ENCODE results near the gene RAMACL.

RAMACL gene

GRCh38 chr6:166600931-166601330 is 14.5 kb upstream of the RAMACL start:
- TF ChIP-seq CTCF (IDR thresholded peaks at IDR 0.05; ENCODE audit: low read depth, low read length), result no peak
- no peak for DNase-seq (ENCODE audit: extremely low read depth, low read depth)

DNA sequence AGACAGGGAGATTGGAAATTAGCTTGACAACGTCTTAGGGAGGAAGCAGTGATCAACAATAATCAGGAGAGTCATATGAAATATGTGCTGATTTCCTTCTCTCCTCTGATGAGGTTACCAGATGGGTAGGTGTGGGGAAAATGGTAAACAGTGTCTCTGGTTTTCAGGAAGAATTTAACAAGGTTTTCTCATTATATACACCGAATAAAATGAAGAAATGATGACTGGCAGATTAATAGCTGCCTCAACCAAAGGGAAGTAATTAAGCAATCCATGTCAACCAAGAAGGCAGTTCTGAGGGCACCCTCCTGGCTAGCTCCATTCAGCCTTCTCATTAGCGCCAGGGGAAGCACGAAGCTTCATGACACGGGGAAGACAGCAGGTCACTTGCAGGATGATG is 12.7 kb upstream of the RAMACL start:
- no peak for TF ChIP-seq CTCF (IDR thresholded peaks at IDR 0.05; ENCODE audit: low read depth, low read length)
- no peak for DNase-seq (ENCODE audit: extremely low read depth, low read depth)

GRCh38 chr6:166598441-166599138 is 12.1 kb upstream of the RAMACL start:
- no peak for TF ChIP-seq CTCF (IDR thresholded peaks at IDR 0.05; ENCODE audit: low read depth, low read length)
- DNase-seq (ENCODE audit: extremely low read depth, low read depth), result peak; percentile 83

GRCh38 chr6:166597711-166598440 is 11.4 kb upstream of the RAMACL start:
- DNase-seq (ENCODE audit: extremely low read depth, low read depth), result no peak
- TF ChIP-seq CTCF (IDR thresholded peaks at IDR 0.05; ENCODE audit: low read depth, low read length), result no peak

DNA sequence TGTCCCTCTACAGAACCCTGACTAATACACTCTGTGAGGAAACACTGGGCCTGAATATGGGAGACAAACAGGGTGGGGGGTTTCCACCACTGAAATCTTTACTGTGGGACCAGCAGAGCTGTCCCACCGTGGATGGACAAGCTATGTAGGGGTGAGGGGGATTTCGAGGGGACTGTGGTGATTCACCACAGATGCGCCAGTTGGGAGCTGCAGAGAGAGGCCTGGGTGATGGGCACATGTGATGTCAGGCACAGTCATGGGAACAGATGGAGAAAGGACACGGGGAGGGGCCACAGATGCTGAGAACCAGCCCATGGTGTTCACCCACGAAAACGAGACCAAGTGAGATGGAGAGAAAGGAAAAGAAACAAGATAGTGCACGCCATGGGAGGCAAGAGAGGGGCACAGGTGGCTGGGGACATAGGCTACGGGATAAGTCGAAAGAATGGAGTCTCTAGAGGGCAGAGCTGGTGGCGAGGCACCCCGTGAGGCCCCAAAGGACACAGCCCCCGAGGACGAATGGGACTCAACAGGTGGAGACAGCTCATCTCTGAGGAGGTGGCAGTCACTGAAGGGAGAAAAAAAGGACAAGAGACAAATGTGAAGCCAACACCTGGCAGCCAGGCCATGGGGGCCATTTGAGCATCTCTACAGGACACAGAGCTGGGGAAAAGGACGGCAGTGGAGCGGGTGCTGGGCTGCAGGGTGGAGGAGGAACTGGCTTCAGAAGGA is 10.5 kb upstream of the RAMACL start:
- DNase-seq (ENCODE audit: extremely low read depth, low read depth), result no peak
- no peak for TF ChIP-seq CTCF (IDR thresholded peaks at IDR 0.05; ENCODE audit: low read depth, low read length)

DNA sequence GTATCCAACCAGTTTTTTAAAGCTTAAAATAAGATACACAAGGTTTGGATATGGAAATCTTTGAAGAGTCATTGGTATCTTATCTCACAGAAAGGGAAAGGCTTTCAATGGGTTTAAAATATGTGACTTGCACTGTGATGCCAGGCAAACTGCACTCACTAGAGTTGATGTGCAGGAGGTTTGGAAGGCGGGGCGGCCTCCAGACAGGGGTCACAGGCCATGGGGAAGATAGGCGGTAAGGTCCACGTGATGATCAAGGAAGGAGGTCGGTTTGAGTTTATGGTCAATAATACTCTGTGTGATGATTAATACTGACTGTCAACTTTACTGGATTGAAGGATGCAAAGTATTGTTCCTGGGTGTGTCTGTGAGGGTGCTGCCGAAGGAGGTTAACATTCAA is 9.5 kb upstream of the RAMACL start:
- no peak for TF ChIP-seq CTCF (IDR thresholded peaks at IDR 0.05; ENCODE audit: low read depth, low read length)

More for the DNA sequence above, 9.5 kb upstream of the RAMACL start:
- DNase-seq (ENCODE audit: extremely low read depth, low read depth), result no peak

All from AG09319 (cell line).